Suprapubic skin (tissue), 3 donors: ENCODE results near the gene PCDHGA12.
"Not testable (repeated sequence)": the region's sequence is repeated elsewhere in the genome, so short reads cannot be mapped to it uniquely, and the experiment has no call there.

Source experiments
- CTCF ChIP-seq, 2 donors: fragments of 200-600 bp in 1 of 2; fragments of 450-650 bp in 1 of 2; sonication (generic) in 1 of 2; IDR thresholded peaks; one replicate each; pipeline ENCODE4 v1.5.1; 2016 to 2019; ENCODE audit warnings: antibody characterized with exemption in 2 of 2, mild to moderate bottlenecking in 1 of 2, moderate library complexity in 1 of 2
- EP300 ChIP-seq: sonication (generic); formaldehyde crosslinking; IDR thresholded peaks from one replicate; pipeline ENCODE4 v1.6.1; 2017; ENCODE audit warnings: antibody characterized with exemption
- POLR2A ChIP-seq, 2 donors: fragments of 450-650 bp; IDR thresholded peaks; one replicate each; pipeline ENCODE4 v1.6.1; 2017; ENCODE audit warnings: antibody characterized with exemption in 2 of 2, mild to moderate bottlenecking in 2 of 2, moderate library complexity in 2 of 2

DNA sequence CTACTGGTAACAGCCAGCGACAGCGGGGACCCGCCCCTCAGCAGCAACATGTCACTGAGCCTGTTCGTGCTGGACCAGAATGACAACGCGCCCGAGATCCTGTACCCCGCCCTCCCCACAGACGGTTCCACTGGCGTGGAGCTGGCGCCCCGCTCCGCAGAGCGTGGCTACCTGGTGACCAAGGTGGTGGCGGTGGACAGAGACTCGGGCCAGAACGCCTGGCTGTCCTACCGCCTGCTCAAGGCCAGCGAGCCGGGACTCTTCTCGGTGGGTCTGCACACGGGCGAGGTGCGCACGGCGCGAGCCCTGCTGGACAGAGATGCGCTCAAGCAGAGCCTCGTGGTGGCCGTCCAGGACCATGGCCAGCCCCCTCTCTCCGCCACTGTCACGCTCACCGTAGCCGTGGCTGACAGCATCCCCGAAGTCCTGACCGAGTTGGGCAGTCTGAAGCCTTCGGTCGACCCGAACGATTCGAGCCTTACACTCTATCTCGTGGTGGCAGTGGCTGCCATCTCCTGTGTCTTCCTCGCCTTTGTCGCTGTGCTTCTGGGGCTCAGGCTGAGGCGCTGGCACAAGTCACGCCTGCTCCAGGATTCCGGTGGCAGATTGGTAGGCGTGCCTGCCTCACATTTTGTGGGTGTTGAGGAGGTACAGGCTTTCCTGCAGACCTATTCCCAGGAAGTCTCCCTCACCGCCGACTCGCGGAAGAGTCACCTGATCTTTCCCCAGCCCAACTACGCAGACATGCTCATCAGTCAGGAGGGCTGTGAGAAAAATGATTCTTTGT, 35.7 kb upstream of the PCDHGA12 start:
- TF ChIP-seq CTCF (IDR thresholded peaks at IDR 0.05); POLR2A (IDR thresholded peaks at IDR 0.05); EP300: not testable (repeated sequence)
